GM10266 (cell line): ENCODE data around the gene RACK1.
"Not testable (repeated sequence)": the region's sequence is repeated elsewhere in the genome, so short reads cannot be mapped to it uniquely, and the experiment has no call there.

Experiments used
- DNase-seq: peaks from one replicate; pipeline ENCODE4 v3.0.0; 2012; ENCODE audit errors: extremely low spot score
- TF ChIP-seq, protein P1 (sequence below): IDR thresholded peaks from 2 replicates; pipeline ENCODE4 v1.5.1; 2012; ENCODE audit warnings: mild to moderate bottlenecking, low read depth; ENCODE audit not compliant: control insufficient read depth, insufficient read depth; ENCODE audit errors: missing control alignments

RACK1 gene

DNA sequence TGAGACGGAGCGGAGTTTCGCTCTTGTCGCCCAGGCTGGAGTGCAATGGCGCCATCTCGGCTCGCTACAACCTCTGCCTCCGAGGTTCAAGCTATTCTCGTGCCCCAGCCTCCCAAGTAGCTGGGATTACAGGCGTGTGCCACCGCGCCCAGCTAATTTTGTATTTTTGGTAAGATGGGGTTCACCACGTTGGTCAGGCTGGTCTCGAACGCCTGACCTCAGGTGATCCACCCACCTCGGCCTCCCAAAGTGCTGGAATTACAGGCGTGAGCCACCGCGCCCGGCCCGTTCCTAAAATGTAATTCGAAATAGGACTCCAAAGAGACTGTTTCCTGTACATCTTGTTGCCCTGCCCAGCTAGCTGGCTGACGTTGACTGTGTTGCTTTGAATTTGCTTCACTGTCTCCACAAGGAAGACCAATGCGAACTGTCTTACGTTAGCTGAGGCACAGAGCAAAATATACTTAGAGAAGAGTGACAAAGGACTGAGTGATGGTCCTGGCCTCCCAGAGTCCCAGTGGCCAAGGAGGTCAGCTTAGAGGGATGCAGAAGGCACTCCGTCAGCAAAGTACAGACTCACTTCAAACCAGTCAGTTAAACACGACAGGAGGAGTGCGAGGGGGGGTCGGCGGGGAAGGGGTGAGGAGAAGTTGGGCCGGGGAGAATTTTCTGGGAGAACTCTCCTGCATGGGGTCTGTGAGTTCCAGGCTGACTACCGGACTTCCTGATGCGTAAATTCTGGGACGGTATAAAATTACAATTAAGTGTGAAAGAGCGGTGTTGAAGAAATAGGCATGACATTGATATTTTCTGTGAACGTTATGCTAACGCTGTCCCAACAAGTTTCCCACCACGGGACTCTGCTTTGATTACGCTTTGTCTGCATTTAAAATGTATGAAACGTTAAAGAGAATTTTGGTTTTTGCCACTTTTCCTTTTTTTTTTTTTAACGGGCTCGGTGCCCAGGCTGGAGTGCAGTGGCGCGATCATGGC is 27.4 kb downstream of the RACK1 start:
- DNase-seq, result peak; percentile 32

DNA sequence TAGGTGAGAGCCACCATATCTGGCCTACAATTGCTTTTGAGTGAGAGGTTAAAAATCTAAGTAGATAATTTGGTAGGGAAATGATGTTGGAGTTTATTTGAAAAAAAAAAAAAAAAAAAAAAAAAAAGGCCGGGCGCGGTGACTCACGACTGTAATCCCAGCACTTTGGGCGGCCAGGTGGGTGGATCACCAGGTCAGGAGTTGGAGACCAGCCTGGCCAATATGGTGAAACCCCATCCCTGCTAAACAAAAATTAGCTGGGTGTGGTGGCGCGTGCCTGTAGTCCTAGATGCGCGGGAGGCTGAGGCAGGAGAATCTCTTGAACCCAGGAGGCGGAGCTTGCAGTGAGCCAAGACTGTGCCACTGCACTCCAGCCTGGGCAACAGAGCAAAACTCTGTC is 29.5 kb downstream of the RACK1 start:
- DNase-seq, result not testable (repeated sequence)

More for the DNA sequence above, 27.4 kb downstream of the RACK1 start:
- TF ChIP-seq, protein P1, sequence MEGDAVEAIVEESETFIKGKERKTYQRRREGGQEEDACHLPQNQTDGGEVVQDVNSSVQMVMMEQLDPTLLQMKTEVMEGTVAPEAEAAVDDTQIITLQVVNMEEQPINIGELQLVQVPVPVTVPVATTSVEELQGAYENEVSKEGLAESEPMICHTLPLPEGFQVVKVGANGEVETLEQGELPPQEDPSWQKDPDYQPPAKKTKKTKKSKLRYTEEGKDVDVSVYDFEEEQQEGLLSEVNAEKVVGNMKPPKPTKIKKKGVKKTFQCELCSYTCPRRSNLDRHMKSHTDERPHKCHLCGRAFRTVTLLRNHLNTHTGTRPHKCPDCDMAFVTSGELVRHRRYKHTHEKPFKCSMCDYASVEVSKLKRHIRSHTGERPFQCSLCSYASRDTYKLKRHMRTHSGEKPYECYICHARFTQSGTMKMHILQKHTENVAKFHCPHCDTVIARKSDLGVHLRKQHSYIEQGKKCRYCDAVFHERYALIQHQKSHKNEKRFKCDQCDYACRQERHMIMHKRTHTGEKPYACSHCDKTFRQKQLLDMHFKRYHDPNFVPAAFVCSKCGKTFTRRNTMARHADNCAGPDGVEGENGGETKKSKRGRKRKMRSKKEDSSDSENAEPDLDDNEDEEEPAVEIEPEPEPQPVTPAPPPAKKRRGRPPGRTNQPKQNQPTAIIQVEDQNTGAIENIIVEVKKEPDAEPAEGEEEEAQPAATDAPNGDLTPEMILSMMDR, result no peak

DNA sequence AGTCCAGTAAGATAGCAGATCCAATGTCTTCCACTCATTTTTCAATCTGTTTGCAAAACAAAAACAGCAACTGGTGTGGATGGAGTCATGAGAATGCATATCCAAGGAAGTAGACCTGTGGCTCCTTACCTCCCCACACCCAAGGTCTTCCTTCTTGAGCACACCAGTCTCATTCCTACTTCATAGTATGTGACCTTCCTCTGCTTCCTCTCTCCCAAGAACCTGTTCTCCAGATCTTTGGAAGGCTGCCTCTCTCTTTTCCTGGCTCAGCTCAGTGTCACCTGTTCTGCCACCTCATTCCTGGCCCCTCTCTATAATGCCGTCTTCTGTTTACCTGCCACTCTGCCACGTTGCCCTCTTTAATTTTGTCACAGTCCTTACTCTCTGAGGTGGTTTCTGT is 30.8 kb downstream of the RACK1 start:
- no peak for DNase-seq
- TF ChIP-seq, protein P1, result no peak

DNA sequence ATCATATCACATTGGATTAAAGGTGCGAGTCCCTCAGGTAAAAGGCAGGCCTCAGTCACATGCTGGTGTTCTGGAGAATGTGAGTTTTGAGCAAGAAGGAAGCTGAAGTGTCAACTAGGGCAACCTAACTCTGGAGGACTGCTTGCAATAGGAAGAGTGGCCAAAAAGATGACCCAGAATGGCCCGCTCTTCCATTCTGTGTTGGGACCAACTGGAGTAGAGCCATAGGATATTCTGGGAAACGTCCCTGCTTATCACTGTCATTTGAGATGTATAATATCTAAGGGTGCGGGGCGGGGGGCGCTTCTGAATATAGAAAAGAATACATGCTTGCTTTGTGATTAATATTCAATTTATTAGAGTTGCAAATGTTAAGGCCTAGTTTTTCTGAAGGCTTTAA is 31.6 kb downstream of the RACK1 start:
- DNase-seq, result no peak
- TF ChIP-seq, protein P1, result no peak

DNA sequence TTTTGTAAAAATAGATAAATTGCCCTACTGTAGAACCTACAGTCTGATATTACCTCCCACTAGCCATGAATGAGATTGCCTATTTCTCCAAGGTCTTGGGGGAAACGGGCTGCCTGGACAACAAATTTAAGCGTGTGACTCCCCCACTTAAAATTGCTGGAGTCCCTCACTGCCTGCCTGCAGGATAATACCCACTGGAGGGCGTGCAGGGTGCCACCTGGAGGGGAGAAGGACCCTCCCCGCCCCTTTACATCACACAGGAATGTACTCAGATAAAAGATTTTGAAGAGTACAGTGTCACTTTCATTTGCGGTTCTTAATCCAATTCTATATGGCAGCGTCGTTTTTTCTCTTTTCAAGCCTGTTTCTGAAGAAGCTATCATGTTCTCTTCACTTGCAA is 32.5 kb downstream of the RACK1 start:
- DNase-seq, result no peak
- TF ChIP-seq, protein P1, result no peak

DNA sequence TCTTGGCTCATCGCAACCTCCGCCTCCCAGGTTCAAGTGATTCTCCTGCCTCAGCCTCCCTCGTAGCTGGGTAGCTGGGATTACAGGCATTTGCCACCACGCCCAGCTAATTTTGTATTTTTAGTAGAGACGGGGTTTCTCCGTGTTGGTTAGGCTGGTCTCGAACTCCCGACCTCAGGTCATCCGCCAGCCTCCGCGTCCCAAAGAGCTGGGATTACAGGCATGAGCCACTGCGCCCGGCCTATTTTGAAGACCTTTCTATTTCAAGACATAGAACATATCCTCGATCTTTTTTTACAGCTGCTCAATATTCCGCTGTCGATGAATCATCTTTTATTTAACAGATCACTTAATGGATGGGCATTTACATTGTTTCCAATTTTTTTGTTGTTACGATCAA is 33.0 kb downstream of the RACK1 start:
- DNase-seq, result not testable (repeated sequence)

DNA sequence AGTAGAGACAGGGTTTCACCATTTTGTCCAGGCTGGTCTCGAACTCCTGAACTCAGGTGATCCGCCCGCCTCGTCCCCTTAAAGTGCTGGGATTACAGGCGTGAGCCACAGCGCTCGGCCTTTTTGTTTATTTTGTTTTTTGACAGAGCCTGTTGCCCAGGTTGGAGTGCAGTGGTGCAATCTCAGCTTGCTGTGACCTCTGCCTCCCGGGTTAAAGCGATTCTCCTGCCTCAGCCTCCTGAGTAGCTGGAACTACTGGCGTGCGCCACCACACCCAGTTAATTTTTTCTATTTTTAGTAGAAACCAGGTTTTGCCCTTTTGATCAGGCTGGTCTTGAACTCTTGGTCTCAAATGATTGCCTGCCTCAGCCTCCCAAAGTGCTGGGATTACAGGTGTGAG is 33.6 kb downstream of the RACK1 start:
- DNase-seq, result not testable (repeated sequence)

DNA sequence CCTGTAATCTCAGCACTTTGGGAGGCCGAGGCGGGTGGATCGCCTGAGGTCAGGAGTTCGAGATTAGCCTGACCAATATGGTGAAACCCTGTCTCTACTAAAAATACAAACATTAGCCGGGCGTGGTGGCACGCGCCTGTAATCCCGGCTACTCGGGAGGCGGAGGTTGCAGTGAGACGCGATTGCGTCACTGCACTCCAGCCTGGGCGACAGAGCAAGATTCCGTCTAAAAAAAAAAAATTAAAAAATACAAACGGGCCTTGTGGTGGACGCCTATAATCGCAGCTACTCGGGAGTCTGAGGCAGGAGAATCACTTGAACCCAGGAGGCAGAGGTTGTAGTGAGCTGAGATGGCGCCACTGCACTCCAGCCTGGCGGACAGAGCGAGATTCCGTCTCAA is 34.7 kb downstream of the RACK1 start:
- DNase-seq, result not testable (repeated sequence)

DNA sequence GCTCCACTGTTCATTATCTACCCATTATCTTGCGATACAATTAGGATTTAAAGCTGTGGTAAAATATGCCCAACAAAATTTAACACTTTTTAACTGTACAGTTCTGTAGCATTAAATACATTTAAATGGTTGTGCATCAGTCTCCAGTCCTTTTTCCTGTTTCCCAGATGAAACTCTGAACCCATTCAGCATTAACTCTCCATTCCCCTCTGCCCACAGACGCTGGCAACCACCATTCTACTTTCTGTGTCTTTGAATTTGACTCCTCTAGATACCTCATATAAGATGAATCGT is 35.8 kb downstream of the RACK1 start:
- DNase-seq, result no peak
- TF ChIP-seq, protein P1, result no peak
